Activated CD8-positive, alpha-beta memory T cell treated with anti-CD3 and anti-CD28 coated beads, Interleukin-2, amount 50 U/mL, for 24 hours (primary cell): ENCODE data around the gene ARHGAP15.

ENCODE experiments used
- DNase-seq: peaks from one replicate; pipeline ENCODE4 v3.0.0-alpha.2; 2020; ENCODE audit errors: extremely low read depth

ARHGAP15 gene

DNA sequence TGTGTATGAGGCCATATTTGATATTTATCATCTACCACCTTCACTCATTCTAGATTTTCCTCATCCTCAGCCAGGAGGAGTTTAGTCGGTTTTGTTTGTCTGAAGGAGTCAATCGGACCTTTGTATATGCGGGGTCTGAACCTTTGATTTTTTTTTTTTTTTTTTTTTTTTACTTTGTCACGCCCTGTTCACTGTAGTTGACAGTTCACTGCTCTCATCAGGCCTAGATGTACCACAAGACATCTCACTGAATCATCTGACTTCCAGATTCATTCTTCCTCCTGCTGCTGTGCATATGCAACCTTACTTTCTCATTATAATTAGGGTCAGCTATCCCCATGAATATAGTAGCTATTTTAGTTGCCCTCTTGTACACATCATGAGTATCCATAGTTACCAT, 133.2 kb downstream of the ARHGAP15 start:
- DNase-seq, result no peak

DNA sequence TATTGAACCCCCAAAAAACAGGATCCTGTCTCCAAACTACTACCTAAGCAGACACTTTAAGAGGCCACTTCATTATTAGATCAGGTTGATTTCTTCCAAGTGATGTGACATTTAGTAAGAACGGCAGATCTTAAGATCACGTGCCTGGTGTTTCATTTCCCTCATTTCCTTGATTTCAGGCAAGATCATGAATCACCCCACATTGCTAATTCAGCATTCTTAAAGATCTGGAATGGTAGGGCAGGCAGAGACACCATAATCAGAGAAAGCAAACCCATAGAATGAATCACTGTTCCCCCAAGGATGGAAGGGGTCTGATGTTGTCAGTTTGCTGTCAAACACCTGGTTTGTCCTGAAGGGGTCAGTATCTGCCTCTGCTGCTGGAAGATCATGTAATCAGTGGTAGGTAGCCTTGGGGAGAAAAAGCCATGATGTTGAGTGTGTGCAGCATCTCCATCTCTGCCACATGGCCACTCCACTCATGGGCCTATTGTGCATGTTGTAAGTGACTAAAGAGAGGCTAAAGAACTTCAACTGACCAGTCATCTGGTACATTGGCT, 133.9 kb downstream of the ARHGAP15 start:
- no peak for DNase-seq

DNA sequence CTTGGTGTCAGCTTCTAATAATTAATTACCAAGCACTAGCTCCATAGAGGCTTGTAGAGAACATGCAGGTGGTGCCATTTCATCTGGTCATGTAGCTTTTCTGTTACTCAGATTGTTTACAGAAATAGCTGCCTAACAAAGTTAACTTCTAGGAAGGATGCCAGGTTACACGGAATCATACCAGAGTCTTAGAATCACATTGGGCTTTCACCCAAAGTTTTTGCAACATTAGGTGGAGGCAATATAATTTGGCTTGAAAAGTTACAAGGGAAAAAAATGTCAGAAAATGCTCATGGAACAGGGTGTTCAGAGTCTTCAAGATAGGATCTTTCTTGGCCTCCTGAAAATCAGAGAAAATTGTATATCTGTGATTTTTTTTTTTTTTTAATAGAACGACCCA, 135.6 kb downstream of the ARHGAP15 start:
- no peak for DNase-seq

DNA sequence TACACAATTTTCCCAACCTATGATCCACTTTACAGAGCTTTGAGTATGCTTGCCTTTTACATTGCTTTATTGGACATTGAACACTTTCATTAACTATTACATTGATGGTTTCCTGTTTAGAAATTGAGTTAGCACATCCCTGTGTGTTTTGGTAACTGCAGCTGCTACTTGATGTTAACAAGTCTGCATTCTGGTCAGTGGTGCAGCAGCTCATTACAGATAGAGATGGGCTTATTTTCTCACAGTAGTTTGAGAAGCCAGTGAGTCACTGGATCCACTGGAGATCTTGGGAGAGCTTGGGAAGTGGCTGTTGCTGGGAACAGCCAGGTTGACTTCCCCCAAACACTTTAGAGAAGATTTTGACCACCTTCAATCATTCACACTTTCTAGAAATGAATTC, 150.5 kb downstream of the ARHGAP15 start:
- DNase-seq, result no peak

DNA sequence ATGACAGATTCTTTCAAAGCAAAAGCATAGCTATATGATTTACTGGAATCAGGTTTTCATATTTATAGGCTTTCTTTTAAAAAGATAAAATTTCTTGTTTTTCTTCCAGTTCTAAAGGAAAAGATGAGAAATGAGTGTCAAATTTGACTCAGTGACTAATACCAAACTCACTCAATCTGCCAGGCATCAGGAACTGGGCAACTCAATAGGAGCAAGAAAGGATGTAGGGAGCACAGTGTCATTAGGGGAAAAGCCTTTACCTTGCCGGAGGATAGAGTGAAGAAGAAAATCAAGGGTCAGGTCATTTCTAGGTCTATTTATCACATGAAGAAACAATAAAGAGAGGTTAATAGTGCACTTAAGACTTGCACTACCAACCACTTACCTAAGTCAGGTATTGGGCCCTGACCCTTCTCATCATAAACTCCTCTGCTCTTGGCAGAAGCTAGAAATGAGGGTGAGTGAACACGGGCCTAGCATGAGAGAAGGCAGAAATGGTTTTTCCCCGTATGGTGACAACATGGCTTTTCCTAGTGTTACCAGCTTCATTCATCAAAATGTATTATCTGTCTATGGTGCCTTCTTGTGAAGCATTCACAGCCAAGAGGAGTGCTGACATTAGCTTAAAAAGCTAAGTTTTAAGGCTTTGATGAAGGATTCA, 151.0 kb downstream of the ARHGAP15 start:
- DNase-seq, result no peak

DNA sequence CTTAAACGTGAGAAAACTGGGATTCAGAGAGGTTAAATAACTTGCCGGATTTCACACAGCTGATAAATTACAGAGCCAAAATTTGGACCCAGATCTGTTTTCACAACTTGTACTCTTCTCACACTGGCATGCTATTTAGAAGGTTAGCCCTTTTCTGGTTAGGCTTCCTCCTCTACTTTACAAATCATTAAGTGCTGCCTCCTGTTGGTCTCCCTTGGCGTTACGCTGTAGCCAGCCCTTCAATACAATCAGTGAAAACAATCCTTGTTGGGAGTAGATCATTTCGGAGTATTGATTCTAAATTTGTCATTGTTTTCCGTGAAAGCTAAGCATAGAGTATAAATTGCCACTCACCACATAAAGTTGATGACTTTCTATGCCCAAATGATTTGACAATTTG, 153.5 kb downstream of the ARHGAP15 start:
- no peak for DNase-seq

DNA sequence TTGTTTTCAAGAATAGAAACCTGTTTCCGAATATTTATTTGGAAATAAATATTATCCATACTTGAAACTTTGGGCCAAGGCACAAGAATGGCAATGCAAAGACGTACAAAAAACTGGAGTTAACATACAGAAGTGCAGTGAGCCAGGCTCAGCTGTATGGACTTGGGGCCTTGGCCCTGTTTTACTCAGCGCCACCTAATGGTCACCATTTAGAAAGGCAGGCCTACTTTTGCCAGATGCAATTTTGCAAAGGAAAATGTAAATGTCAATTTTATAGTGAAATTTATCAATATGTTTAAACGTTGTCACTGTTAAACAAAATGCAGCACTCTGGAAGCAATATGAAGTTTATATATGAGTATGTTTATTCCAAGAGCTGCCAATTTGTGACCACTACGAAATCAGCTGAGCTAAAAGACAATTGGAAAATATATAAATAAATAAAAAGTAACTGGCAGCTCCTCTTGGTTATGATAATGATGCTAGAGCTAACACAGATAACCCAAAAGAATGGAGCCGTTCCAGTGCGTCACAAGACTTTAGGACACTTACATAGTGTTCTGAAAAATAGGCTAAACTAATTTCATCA, 155.0 kb downstream of the ARHGAP15 start:
- no peak for DNase-seq

DNA sequence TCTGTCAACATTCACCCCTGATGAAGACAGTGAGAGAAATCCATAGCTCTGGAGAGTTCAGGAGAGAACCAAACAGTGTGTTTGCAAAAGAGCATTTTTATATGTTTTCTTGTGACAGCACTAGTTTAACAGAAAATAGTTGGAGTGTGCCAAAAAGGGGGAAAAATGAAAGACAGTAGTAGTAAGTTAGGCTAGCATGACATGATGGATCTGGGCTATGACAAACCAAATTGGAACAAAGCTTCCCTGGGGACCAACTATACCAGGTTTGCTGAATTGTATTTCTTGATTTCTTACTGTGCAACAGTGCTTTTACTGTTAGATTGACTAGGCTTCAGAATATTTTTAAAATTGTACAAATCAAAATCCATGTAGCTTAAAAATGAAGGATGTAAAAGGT, 159.8 kb downstream of the ARHGAP15 start:
- DNase-seq, result no peak

DNA sequence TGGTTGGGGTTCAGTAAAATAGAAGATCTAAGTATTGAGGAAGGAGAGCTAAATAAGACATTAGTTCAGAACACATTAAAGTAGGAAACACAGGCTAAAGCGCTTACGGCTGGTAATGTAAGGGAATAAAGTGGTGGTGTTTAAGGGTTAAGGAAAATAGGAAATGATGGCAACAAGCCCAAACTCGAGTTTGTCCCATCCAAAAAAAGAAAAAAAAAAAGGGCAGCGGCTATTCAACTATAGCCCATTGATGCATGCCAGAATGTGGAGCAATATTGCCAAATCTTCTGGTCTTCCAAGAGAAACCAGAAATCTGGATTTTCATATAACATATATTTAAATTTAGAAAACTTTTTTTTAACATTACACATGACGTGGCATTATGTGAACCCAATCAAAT, 161.0 kb downstream of the ARHGAP15 start:
- no peak for DNase-seq

DNA sequence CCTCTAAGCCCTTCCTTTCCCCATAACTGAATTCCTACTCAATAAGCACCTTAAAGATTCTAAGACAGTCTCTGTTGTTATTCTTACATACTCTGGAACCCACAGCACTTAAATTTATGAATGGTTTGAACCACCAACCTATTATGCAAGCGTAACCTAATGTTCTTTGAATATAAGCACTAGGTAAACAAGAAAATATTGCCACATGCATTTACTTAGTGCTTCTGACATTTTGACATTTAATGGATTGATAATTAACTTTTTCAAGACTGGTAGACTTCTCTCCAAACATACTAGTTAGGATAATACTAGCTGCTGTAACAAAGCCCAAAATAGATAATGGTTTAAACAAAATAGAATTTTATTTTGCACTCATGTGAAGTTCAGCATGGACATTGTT, 164.8 kb downstream of the ARHGAP15 start:
- no peak for DNase-seq

DNA sequence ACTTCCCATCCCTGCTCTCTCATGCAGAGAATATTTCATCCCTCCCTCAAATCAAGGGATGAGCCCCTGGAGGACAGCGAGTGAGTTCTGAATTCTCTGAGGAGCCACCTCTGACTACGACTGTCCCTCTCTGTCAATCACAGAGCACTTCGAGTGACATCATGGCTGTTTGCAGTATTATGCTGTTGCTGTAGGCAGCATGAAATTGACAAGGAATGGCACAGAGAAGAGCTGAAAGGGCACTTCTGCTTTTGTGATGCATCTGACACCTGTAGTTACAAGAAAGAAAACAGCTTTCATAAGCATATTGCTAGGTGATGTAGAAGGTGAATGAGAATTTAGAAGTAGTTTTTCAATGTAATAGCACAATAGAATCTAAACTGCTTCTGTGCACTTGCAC, 166.9 kb downstream of the ARHGAP15 start:
- DNase-seq, result no peak

DNA sequence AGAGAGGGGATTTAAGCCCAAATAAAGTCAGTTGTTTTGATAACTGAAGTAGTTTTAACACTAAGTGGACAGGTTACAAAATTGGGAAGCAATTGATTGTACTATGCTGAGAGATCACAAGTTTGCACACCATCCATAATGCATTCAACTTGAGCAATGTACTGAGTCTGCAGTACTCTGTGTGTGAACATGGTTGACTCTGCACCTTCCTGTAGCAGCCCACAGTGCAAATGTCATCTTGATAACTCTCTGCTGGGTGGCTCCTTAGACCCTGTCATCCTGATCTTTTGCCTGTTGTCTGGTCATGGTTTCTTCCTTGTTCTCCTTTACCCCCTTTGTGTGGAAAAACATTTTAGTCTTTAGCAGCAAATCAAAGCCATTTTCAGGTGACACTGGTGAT, 168.0 kb downstream of the ARHGAP15 start:
- no peak for DNase-seq

DNA sequence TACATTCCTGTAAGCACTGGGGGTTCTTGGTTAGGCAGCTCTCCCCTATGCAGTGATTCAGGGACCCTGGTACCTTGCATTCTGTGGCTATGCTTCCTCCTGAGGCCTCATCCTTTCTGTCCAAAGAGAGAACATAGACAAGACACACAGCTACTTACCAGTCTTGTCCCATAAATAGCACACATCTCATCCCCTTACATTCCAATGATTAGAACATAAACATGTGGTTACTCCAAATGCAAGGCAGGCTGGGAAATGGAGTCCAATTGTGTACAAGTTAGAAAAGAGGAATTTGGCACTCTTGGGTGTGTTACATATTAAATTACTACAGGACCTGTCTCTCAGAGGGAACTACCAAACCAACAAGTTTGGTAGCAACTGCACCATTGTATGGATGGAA, 171.3 kb downstream of the ARHGAP15 start:
- no peak for DNase-seq

DNA sequence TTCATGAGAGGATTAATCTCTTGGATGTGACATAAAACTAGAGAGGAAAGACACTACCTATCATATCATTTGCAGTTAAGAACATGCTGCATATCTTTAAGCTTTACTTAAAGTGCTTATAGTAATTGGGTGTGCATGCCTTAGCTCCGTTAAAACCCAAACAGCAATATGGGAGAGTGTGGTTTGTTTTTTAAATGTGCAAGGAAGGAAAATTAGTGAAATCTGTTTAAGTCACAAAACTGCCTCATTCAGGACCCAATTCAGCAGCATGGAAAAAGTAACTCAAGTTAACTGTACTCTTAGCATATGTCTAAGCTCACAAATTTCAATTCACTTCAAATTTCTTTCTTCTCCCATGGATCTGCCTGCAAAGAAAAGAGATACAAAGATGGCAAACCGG, 182.2 kb downstream of the ARHGAP15 start:
- DNase-seq, result no peak

DNA sequence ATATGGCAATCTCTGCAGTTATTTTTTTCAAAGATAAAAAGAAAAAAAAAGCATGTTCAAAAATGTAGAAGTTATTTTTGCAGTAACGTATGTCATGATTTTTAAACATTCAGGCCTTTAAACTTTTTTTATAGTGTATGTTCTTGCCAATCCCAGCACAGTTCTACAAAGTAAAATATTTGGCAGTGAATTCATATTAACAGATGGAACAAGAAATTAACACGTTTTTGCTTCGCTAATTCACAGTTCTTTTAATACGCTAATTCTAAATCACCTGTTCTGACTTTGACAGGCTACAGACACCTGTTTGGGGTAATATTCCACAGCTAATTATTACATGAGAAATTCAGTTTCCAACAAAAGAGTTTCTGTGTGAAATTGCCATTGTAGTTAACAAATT, 183.2 kb downstream of the ARHGAP15 start:
- DNase-seq, result no peak

DNA sequence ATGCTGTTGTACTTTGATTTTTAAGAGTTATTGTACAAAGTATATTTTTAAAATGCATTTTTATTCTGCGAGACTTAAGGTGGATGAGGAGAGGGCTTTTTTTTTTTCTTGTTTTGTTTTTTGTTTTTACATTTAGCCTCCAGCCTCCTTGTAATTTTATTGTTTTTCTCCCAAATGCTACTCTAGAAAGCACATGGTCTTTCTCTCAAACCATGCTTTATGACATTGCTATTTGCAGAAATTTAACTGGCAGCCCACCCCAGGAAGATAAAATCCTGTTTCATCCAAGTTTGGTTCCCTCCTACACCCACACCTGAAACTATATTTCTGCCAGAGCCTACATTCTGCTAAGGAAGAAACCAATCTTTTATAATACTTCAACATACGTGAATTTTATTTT, 184.6 kb downstream of the ARHGAP15 start:
- no peak for DNase-seq

DNA sequence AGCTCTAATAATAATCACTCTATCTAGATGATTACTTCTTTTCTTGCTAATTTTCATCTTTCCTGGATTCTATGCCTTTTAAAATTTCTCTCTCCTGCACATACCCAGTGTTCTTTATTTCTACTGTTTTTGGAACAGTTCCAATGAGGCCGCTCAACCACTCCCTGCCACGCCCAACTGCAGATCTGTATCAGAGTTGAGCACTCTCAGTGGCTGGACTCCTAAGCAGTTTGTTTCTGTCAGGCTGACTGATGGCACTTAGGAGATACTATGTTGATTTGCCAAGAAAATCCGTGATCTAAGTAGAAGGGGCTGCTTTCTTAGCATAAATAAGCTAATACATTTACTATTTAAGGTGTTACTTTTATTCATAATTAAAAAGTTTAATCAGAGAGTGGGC, 192.8 kb downstream of the ARHGAP15 start:
- DNase-seq, result no peak

DNA sequence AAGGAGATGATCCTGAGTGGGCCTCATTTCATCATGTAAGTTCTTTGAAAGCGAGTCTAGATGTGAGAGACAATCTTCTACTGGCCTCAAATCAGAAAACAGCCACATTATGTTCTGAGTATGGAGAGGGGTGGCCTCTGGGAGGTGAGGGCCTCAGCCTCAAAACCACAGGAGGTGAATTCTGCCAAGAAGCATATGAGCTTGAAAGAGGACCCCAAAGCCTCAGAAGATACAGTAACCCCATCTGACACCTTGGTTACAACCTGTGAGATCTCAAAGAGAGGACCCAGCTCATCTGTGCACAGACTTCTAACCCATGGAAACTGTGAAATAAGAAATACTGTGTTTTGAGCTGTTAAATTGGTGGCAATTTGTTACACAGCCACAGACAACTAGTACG, 200.1 kb downstream of the ARHGAP15 start:
- DNase-seq, result no peak

DNA sequence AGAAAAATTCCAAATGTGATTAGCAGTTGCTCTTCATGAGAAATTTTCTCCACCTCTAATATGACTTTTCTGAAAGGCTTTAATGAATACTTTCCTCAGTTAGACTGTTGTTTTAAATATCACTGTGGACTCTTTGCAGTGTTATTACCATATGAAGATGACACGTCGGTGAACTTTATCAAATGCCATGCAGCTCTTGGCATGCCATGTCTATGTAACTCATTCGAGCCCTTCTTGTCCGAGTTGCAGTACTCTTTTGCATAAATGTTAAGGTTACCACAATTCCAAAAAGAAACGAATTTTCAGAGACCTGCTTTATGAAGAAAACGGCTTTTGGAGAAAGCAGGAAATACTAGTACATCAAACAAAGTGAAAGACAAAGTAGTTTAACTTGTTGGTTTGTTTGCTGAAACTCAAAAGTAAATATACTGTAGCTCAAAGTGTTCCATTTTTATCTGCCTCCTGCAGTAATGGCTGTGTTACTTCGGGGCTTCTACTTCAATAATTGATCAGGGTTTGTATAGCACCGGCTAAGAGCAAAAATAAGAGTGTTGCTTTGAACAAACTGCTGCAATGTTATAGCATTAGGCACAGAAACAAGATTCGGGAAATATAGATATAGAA, 204.1 kb downstream of the ARHGAP15 start:
- DNase-seq, result no peak

DNA sequence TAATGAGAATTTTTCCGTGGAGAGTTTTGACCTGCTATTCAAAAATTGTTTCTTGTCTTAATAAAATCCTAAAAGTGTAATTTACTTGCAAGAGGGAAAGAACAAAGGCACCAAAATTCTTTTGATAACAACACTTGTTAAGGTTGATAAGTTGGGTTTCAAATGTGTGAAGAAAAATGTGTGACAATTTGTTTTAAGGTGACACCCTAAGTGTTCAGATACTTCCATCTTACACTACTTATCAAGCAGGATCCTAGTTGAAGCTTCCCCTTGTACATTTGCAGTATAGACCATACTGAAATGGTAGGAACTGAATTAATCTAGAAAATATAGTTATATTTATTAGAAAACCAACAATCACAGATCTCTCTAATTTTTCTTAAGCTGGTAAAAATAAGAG, 204.6 kb downstream of the ARHGAP15 start:
- no peak for DNase-seq

DNA sequence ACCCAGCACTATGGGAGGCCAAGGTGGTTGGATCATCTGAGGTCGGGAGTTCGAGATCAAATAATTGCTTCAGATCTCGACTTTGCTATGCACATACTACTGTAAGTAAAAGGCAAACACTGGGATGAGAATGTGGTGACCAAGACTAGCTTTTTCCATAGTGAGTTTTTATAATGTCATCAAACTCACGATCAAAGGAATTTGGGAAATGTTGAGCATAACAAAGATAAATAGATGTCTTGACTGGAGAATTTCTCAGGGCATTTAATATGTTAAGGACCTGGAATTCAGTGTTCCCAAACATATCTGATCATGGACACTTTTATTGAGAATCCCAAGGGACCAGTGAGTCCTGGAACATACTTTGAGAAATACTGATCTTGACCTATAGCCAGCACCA, 205.6 kb downstream of the ARHGAP15 start:
- no peak for DNase-seq

DNA sequence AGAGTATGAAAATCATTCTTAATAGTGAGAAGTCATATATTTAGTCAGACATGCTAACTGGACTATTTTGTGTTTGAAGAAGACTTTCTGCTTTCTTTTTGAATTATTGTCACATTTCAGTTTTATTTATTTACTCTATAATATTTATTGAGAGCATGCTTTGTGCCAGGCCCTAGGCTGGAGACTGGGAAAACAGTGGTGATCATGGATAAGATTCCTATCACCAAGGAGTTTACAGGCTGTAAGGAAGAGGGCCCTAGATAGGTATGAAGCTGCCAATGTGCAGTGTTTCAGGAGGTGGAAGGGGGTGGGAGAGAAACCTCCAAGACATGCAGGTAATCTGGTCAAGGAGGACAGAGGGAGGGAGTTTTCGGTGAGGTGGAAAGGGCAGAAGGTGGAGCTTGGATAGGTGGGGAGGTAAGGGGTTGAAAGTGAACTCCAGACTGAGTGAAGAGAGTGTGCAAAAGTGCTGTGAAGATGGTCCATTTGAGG, 207.5 kb downstream of the ARHGAP15 start:
- DNase-seq, result no peak

DNA sequence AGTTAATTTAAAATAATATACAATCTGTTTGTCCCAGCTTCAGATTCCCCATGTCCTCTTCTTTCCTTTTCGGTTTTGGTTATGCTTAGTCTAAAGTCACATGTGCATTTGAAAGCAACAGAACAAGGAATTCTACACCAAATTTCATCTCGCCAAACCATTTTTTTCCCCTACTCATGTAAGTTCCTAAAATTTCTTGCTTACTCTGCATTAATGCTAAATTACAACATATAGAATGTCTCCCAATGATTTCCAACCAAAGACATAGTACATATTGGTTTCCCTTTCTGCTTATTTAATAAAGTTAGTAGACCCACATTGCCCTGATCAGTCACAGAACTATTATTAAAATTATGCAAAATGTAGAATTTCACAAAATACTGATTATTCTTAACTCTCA, 212.3 kb downstream of the ARHGAP15 start:
- DNase-seq, result no peak
